Prostate gland (tissue), 2 donors: ENCODE results near the gene C1QTNF4. TPM values are rescaled to one million over a fixed set of nuclear protein-coding genes. Genes with fewer than 3 reads are reported as not detected.
"Not testable (repeated sequence)": the region's sequence is repeated elsewhere in the genome, so short reads cannot be mapped to it uniquely, and the experiment has no call there.

Source experiments
- DNase-seq: peaks from one replicate; pipeline ENCODE4 v3.0.0-alpha.2; 2019; ENCODE audit warnings: low spot score
- H3K27ac ChIP-seq, 2 donors: fragments of 200-600 bp; sonication (generic); 2 replicates each; pipeline ENCODE4 v1.5.1; 2017 to 2019
- H3K27me3 ChIP-seq: fragments of 200-600 bp; sonication (generic); replicated peaks from 2 replicates; pipeline ENCODE4 v1.5.1; 2019; ENCODE audit not compliant: insufficient read depth
- H3K36me3 ChIP-seq, 2 donors: fragments of 200-600 bp; sonication (generic); 1 replicate in 1 of 2; 2 replicates in 1 of 2; pipeline versions ENCODE4 v1.5.1 to v1.8.1; 2017 to 2019
- H3K4me1 ChIP-seq: fragments of 200-600 bp; sonication (generic); replicated peaks from 2 replicates; pipeline ENCODE4 v1.5.1; 2019
- H3K4me3 ChIP-seq, 2 donors: fragments of 200-600 bp; sonication (generic); 2 replicates each; pipeline ENCODE4 v1.5.1; 2017 to 2019
- H3K9me3 ChIP-seq: fragments of 200-600 bp; sonication (generic); 2 replicates; pipeline ENCODE4 v1.5.1; 2017
- CTCF ChIP-seq, 4 experiments: fragments of 200-600 bp in 2 of 4; fragments of 450-650 bp in 2 of 4; sonication (generic) in 2 of 4; IDR thresholded peaks; 1 replicate in 3 of 4; 2 replicates in 1 of 4; pipeline ENCODE4 v1.5.1; 2016 to 2019; ENCODE audit warnings: antibody characterized with exemption in 4 of 4, mild to moderate bottlenecking in 2 of 4, moderate library complexity in 2 of 4
- POLR2A ChIP-seq: fragments of 450-650 bp; IDR thresholded peaks from one replicate; pipeline ENCODE4 v1.6.1; 2016; ENCODE audit warnings: antibody characterized with exemption, mild to moderate bottlenecking
- POLR2AphosphoS5 ChIP-seq: sonication (generic); formaldehyde crosslinking; IDR thresholded peaks from one replicate; pipeline ENCODE4 v1.6.1; 2017; ENCODE audit warnings: antibody characterized with exemption
- WGBS: methylation state at CpG from one replicate; pipeline ENCODE4 v1.1.5; 2018; 5-methylcytosine and 5-hydroxymethylcytosine counted together
- intact Hi-C: fragments of 100-400 bp; cut with DNase I; formaldehyde crosslinking; loops from one replicate; pipeline ENCODE4 v1.14.2; 2022
- total RNA-seq, 2 donors: library from RNA; depleted of rRNA; stranded (reverse); fragments of >200 nt; gene quantifications; one replicate each; pipeline ENCODE4 v1.1.0, GENCODE V29; 2016

C1QTNF4 gene
- total RNA-seq, 2 donors from 2014 or later, result 2.1 to 13.0 TPM

GRCh38 chr11:47552566-47553405 lies 41.4 kb downstream of the C1QTNF4 start, which contains the start of gene CELF1:
Gene CELF1 (minus strand): TSS chr11:47553132. CDS start chr11:47499523, 53,609 bp downstream.
- intact Hi-C loops, result loop anchor here (5.0 to 10.0 kb wide), 2 partner anchors 85 to 148 kb away; partner anchors contain the start of gene SLC39A13
- Histone ChIP-seq H3K27me3 (no peaks in the 10 kb centered on the region), H3K4me1 (no peaks in the 10 kb centered on the region), H3K27ac (peak within 1 kb of the TSS; percentile 84 to 93), H3K36me3 (no peaks in the 10 kb centered on the region), H3K4me3 (peak within 1 kb of the TSS; percentile 74 to 98), H3K9me3 (no peaks in the 10 kb centered on the region)
- under 1% methylated on average over 74 of the region's 89 CpGs for WGBS
- DNase-seq, result peak; percentile 87
- TF ChIP-seq POLR2A, result peak; percentile 60
- TF ChIP-seq POLR2AphosphoS5, result peak; percentile 57
- peak; percentile 88 to 97 (median 92) for TF ChIP-seq CTCF (IDR thresholded peaks at IDR 0.05)

- Histone ChIP-seq H3K4me3 (peak overlapping the region; percentile 74 to 98), H3K27me3 (no peaks in the 10 kb centered on the region), H3K9me3 (no peaks in the 10 kb centered on the region), H3K4me1 (no peaks in the 10 kb centered on the region), H3K27ac (peak overlapping the region; percentile 84 to 93), H3K36me3 (no peaks in the 10 kb centered on the region)
- intact Hi-C loops, result loop anchor here (5.0 to 10.0 kb wide), 2 partner anchors 85 to 147 kb away; partner anchors contain the start of gene SLC39A13
- no peak for DNase-seq
- 1% methylated on average over 22 of the region's 22 CpGs for WGBS
- TF ChIP-seq CTCF (IDR thresholded peaks at IDR 0.05) (no peak), POLR2AphosphoS5 (no peak), POLR2A (no peak)
These were observed 42.1 kb downstream of the C1QTNF4 start for GRCh38 chr11:47552056-47552565.

- H3K4me3 ChIP-seq, result no peak overlapping the region
- intact Hi-C loops, result loop anchor here (5.0 to 10.0 kb wide), 2 partner anchors 84 to 146 kb away; partner anchors contain the start of gene SLC39A13
- DNase-seq, result no peak
- no peaks in the 10 kb centered on the region for H3K9me3 ChIP-seq
- H3K4me1 ChIP-seq, result no peaks in the 10 kb centered on the region
- no peak overlapping the region for H3K27ac ChIP-seq
- H3K36me3 ChIP-seq, result no peaks in the 10 kb centered on the region
- TF ChIP-seq POLR2AphosphoS5, result no peak
- peak in 1 of 4 experiments; percentile 28 for TF ChIP-seq CTCF (IDR thresholded peaks at IDR 0.05)
- no peak for TF ChIP-seq POLR2A
- no peaks in the 10 kb centered on the region for H3K27me3 ChIP-seq
These were observed 43.1 kb downstream of the C1QTNF4 start for GRCh38 chr11:47551086-47551485.

- 84% methylated on average over 10 of the region's 10 CpGs for WGBS
- intact Hi-C loops, result loop anchor here (5.0 to 10.0 kb wide), 2 partner anchors 83 to 146 kb away; partner anchors contain the start of gene SLC39A13
- Histone ChIP-seq H3K4me3 (no peak overlapping the region), H3K36me3 (no peaks in the 10 kb centered on the region), H3K27ac (no peak overlapping the region), H3K27me3 (no peaks in the 10 kb centered on the region), H3K9me3 (no peaks in the 10 kb centered on the region), H3K4me1 (no peaks in the 10 kb centered on the region)
- no peak for TF ChIP-seq POLR2AphosphoS5
- no peak for TF ChIP-seq POLR2A
- DNase-seq, result no peak
These were observed 43.7 kb downstream of the C1QTNF4 start for GRCh38 chr11:47550288-47551047.

- H3K4me3 ChIP-seq, H3K9me3 ChIP-seq, H3K27me3 ChIP-seq, H3K36me3 ChIP-seq, intact Hi-C loops, H3K27ac ChIP-seq, H3K4me1 ChIP-seq, DNase-seq: not testable (repeated sequence)
- 90% methylated on average over 7 of the region's 7 CpGs for WGBS
These were observed 47.9 kb downstream of the C1QTNF4 start for GRCh38 chr11:47546274-47546673.
